ENCODE measurements around the gene ISM2. TPM values are rescaled to one million over a fixed set of nuclear protein-coding genes. Genes with fewer than 3 reads are reported as not detected.

Gene ISM2
- total and polyA plus RNA-seq, 2 of the 13 experiments (the other 11 are each of a cell fraction or from before 2014, with no cell fraction given): 1.8 to 40.7 TPM

DNA sequence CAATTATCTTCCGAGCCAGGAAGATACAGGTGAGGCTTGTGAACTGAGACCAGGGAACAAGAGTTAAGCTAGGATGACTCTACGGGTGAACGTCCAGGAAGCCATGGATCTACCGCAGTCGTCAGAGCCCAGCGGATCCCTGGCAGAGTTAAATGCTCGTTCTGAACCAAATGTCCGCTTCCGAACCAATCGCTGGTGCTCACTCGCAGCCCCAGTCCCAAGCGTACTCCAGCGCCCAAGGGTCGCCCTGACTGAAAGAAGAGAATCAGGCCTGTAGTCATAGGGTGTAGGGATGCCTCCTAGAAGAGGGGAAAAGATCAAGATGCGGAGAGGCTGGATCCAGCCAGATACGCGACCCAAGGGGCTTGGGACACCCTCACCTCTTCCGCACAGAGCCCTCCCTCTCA, 41.5 kb downstream of the ISM2 start (continued):
- TF ChIP-seq, protein P1, sequence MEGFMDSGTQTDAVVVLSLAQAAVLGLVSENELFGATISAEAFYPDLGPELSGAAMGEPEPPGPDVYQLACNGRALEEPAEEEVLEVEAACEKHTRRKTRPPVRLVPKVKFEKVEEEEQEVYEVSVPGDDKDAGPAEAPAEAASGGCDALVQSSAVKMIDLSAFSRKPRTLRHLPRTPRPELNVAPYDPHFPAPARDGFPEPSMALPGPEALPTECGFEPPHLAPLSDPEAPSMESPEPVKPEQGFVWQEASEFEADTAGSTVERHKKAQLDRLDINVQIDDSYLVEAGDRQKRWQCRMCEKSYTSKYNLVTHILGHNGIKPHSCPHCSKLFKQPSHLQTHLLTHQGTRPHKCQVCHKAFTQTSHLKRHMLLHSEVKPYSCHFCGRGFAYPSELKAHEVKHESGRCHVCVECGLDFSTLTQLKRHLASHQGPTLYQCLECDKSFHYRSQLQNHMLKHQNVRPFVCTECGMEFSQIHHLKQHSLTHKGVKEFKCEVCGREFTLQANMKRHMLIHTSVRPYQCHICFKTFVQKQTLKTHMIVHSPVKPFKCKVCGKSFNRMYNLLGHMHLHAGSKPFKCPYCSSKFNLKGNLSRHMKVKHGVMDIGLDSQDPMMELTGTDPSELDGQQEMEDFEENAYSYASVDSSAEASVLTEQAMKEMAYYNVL (CRISPR knock-in tag; IDR thresholded peaks at IDR 0.05; ENCODE audit: borderline replicate concordance): no peak
- TF ChIP-seq ZNF781 (CRISPR knock-in tag; IDR thresholded peaks at IDR 0.05; ENCODE audit: borderline replicate concordance, not compliant biosample characterization) (no peak), ZNF44 (CRISPR knock-in tag; IDR thresholded peaks at IDR 0.05) (no peak; the same call in 1 of the 2 replicates), PHF8 (CRISPR knock-in tag; IDR thresholded peaks at IDR 0.05) (peak; percentile 77), ZFP90 (CRISPR knock-in tag; IDR thresholded peaks at IDR 0.05; ENCODE audit: borderline replicate concordance) (no peak), SCMH1 (CRISPR knock-in tag; IDR thresholded peaks at IDR 0.05; ENCODE audit: borderline replicate concordance) (no peak), ZNF557 (CRISPR knock-in tag; IDR thresholded peaks at IDR 0.05) (no peak), ZNF543 (CRISPR knock-in tag; IDR thresholded peaks at IDR 0.05) (no peak; the same call in 1 of the 2 replicates), FOSL2 (CRISPR knock-in tag; IDR thresholded peaks at IDR 0.05) (no peak), ZNF607 (CRISPR knock-in tag; IDR thresholded peaks at IDR 0.05; ENCODE audit: borderline replicate concordance) (no peak), ERF (CRISPR knock-in tag; IDR thresholded peaks at IDR 0.05) (no peak; the same call in 1 of the 2 replicates), KAT7 (CRISPR knock-in tag; IDR thresholded peaks at IDR 0.05; ENCODE audit: borderline replicate concordance) (no peak; the same call in 1 of the 2 replicates)
- TF ChIP-seq, protein P2, sequence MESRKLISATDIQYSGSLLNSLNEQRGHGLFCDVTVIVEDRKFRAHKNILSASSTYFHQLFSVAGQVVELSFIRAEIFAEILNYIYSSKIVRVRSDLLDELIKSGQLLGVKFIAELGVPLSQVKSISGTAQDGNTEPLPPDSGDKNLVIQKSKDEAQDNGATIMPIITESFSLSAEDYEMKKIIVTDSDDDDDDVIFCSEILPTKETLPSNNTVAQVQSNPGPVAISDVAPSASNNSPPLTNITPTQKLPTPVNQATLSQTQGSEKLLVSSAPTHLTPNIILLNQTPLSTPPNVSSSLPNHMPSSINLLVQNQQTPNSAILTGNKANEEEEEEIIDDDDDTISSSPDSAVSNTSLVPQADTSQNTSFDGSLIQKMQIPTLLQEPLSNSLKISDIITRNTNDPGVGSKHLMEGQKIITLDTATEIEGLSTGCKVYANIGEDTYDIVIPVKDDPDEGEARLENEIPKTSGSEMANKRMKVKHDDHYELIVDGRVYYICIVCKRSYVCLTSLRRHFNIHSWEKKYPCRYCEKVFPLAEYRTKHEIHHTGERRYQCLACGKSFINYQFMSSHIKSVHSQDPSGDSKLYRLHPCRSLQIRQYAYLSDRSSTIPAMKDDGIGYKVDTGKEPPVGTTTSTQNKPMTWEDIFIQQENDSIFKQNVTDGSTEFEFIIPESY (CRISPR knock-in tag; IDR thresholded peaks at IDR 0.05): no peak
- TF ChIP-seq, protein P3, sequence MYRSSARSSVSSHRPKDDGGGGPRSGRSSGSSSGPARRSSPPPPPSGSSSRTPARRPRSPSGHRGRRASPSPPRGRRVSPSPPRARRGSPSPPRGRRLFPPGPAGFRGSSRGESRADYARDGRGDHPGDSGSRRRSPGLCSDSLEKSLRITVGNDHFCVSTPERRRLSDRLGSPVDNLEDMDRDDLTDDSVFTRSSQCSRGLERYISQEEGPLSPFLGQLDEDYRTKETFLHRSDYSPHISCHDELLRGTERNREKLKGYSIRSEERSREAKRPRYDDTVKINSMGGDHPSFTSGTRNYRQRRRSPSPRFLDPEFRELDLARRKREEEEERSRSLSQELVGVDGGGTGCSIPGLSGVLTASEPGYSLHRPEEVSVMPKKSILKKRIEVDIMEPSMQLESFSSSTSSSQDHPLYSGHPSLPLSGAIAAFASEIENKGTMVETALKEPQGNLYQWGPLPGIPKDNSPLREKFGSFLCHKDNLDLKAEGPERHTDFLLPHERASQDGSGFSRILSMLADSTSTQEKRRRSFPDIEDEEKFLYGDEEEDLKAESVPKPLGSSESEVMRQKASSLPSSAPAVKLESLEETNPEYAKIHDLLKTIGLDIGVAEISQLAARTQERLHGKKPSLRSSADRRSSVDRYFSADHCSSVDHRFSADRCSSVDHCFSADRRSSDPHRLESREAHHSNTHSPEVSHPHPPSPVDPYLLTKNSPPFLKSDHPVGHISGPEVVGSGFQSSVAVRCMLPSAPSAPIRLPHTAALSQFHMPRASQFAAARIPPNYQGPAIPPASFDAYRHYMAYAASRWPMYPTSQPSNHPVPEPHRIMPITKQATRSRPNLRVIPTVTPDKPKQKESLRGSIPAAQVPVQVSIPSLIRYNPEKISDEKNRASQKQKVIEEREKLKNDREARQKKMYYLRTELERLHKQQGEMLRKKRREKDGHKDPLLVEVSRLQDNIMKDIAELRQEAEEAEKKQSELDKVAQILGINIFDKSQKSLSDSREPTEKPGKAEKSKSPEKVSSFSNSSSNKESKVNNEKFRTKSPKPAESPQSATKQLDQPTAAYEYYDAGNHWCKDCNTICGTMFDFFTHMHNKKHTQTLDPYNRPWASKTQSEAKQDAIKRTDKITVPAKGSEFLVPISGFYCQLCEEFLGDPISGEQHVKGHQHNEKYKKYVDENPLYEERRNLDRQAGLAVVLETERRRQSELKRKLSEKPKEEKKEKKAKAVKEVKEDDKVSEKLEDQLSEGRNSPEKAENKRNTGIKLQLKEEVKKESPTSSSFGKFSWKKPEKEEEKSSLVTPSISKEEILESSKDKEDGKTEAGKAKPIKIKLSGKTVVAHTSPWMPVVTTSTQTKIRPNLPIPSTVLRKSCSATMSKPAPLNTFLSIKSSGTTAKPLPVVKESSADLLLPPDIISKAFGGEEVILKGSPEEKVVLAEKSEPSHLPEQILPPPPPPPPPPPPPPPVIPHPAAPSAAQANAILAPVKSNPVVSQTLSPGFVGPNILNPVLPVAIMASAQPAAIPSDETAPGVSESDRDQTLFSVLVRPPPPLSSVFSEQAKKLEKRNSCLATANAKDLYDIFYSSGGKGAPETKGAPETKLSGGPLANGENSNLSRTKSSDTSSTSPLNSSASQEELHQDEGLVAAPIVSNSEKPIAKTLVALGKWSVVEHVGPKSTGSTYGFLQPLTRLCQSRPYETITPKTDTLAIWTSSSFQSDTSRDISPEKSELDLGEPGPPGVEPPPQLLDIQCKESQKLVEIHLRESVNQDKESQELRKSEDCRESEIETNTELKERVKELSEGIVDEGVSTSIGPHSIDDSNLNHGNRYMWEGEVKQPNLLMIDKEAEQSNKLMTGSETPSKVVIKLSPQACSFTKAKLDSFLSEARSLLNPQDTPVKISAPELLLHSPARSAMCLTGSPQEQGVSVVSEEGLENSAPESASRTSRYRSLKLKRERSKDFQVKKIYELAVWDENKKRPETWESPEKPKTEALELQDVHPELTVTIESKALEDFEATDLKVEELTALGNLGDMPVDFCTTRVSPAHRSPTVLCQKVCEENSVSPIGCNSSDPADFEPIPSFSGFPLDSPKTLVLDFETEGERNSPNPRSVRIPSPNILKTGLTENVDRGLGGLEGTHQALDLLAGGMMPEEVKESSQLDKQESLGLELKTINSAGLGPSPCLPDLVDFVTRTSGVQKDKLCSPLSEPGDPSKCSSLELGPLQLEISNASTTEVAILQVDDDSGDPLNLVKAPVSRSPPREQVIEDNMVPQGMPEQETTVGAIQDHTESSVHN (CRISPR knock-in tag; IDR thresholded peaks at IDR 0.05): no peak
- TF ChIP-seq, protein P4, sequence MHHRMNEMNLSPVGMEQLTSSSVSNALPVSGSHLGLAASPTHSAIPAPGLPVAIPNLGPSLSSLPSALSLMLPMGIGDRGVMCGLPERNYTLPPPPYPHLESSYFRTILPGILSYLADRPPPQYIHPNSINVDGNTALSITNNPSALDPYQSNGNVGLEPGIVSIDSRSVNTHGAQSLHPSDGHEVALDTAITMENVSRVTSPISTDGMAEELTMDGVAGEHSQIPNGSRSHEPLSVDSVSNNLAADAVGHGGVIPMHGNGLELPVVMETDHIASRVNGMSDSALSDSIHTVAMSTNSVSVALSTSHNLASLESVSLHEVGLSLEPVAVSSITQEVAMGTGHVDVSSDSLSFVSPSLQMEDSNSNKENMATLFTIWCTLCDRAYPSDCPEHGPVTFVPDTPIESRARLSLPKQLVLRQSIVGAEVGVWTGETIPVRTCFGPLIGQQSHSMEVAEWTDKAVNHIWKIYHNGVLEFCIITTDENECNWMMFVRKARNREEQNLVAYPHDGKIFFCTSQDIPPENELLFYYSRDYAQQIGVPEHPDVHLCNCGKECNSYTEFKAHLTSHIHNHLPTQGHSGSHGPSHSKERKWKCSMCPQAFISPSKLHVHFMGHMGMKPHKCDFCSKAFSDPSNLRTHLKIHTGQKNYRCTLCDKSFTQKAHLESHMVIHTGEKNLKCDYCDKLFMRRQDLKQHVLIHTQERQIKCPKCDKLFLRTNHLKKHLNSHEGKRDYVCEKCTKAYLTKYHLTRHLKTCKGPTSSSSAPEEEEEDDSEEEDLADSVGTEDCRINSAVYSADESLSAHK (CRISPR knock-in tag; IDR thresholded peaks at IDR 0.05; ENCODE audit: borderline replicate concordance): no peak

All from HepG2 (cell line).